ENCODE data around the gene IDH3A. TPM values are rescaled to one million over a fixed set of nuclear protein-coding genes. Genes with fewer than 3 reads are reported as not detected.

Gene IDH3A
- total RNA-seq, 1 donor from 2014 or later, result 46.7 TPM

- no peaks in the 10 kb centered on the region for H3K36me3 Mint-ChIP-seq (ENCODE audit: unreplicated experiment)
- no peak overlapping the region for H3K4me3 Mint-ChIP-seq (ENCODE audit: unreplicated experiment)
- TF ChIP-seq, protein P1, sequence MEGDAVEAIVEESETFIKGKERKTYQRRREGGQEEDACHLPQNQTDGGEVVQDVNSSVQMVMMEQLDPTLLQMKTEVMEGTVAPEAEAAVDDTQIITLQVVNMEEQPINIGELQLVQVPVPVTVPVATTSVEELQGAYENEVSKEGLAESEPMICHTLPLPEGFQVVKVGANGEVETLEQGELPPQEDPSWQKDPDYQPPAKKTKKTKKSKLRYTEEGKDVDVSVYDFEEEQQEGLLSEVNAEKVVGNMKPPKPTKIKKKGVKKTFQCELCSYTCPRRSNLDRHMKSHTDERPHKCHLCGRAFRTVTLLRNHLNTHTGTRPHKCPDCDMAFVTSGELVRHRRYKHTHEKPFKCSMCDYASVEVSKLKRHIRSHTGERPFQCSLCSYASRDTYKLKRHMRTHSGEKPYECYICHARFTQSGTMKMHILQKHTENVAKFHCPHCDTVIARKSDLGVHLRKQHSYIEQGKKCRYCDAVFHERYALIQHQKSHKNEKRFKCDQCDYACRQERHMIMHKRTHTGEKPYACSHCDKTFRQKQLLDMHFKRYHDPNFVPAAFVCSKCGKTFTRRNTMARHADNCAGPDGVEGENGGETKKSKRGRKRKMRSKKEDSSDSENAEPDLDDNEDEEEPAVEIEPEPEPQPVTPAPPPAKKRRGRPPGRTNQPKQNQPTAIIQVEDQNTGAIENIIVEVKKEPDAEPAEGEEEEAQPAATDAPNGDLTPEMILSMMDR (IDR thresholded peaks at IDR 0.05), result no peak
- no peaks in the 10 kb centered on the region for H3K9me3 Mint-ChIP-seq (ENCODE audit: unreplicated experiment)
- no peak for DNase-seq (ENCODE audit: extremely low spot score, unreplicated experiment)
- H3K27ac Mint-ChIP-seq (ENCODE audit: unreplicated experiment), result no peak overlapping the region
- peaks cover 5% of the 10 kb centered on the region for H3K4me1 Mint-ChIP-seq (ENCODE audit: unreplicated experiment)
- no peaks in the 10 kb centered on the region for H3K27me3 Mint-ChIP-seq (ENCODE audit: unreplicated experiment)
Measured at GRCh38 chr15:78111788-78112187, 37.4 kb upstream of the IDH3A start.

DNA sequence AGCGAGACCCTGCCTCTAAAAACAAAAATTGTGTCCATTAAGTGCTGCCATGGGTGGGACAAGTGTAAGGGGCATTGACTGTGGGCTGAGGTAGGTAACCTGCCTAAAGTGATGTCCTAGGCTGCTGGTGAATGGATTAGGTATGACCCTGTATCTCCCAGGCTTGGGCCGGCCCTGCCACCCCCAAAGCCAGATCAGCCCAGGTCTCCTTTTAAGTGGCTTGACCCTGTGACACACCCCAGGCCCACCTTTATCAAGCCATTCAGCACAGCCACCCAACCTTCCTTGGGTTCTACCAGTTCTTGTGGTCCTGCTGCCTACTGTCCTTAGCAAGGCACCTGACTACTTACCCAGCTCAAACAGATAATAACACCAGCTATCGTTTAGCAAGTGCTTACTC lies 36.6 kb upstream of the IDH3A start:
- Mint-ChIP-seq H3K27ac (ENCODE audit: unreplicated experiment) (no peak overlapping the region), H3K36me3 (ENCODE audit: unreplicated experiment) (no peaks in the 10 kb centered on the region), H3K4me1 (ENCODE audit: unreplicated experiment) (peaks cover 5% of the 10 kb centered on the region), H3K9me3 (ENCODE audit: unreplicated experiment) (no peaks in the 10 kb centered on the region), H3K4me3 (ENCODE audit: unreplicated experiment) (no peak overlapping the region), H3K27me3 (ENCODE audit: unreplicated experiment) (no peaks in the 10 kb centered on the region)
- TF ChIP-seq, protein P1 (IDR thresholded peaks at IDR 0.05), result no peak
- no peak for DNase-seq (ENCODE audit: extremely low spot score, unreplicated experiment)

DNA sequence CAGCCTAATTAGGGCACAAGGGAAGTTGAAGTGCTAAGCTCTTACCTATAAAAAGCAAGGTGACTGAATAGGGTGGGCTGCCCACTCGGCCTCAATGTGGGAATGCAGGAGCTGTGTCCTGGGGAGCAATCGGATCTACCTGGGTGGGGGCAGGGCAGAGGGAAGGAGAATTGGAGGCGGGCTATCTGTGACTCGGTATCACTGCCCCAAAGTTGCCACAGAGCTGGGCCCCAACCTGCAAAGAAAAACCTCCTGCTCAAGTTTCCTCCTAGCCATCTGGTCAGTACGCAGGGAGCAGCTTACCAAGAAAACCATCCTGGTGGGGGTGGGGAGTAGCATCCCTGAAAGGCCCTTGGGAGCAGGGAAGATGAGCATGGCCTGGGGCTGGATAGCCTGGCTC lies 28.6 kb upstream of the IDH3A start:
- Mint-ChIP-seq H3K9me3 (ENCODE audit: unreplicated experiment) (no peaks in the 10 kb centered on the region), H3K27ac (ENCODE audit: unreplicated experiment) (no peak overlapping the region), H3K4me1 (ENCODE audit: unreplicated experiment) (no peaks in the 10 kb centered on the region), H3K4me3 (ENCODE audit: unreplicated experiment) (no peak overlapping the region), H3K36me3 (ENCODE audit: unreplicated experiment) (no peaks in the 10 kb centered on the region), H3K27me3 (ENCODE audit: unreplicated experiment) (no peaks in the 10 kb centered on the region)
- TF ChIP-seq, protein P1 (IDR thresholded peaks at IDR 0.05), result no peak
- DNase-seq (ENCODE audit: extremely low spot score, unreplicated experiment), result no peak

GRCh38 chr15:78125267-78125666 lies 23.9 kb upstream of the IDH3A start:
- peaks cover 2% of the 10 kb centered on the region for H3K4me1 Mint-ChIP-seq (ENCODE audit: unreplicated experiment)
- no peak overlapping the region for H3K4me3 Mint-ChIP-seq (ENCODE audit: unreplicated experiment)
- H3K27ac Mint-ChIP-seq (ENCODE audit: unreplicated experiment), result no peak overlapping the region
- no peaks in the 10 kb centered on the region for H3K27me3 Mint-ChIP-seq (ENCODE audit: unreplicated experiment)
- DNase-seq (ENCODE audit: extremely low spot score, unreplicated experiment), result no peak
- TF ChIP-seq, protein P1 (IDR thresholded peaks at IDR 0.05), result no peak
- no peaks in the 10 kb centered on the region for H3K9me3 Mint-ChIP-seq (ENCODE audit: unreplicated experiment)
- no peaks in the 10 kb centered on the region for H3K36me3 Mint-ChIP-seq (ENCODE audit: unreplicated experiment)

GRCh38 chr15:78127882-78128281 lies 21.3 kb upstream of the IDH3A start:
- no peak overlapping the region for H3K27ac Mint-ChIP-seq (ENCODE audit: unreplicated experiment)
- no peaks in the 10 kb centered on the region for H3K9me3 Mint-ChIP-seq (ENCODE audit: unreplicated experiment)
- TF ChIP-seq, protein P1 (IDR thresholded peaks at IDR 0.05), result no peak
- H3K27me3 Mint-ChIP-seq (ENCODE audit: unreplicated experiment), result no peaks in the 10 kb centered on the region
- H3K4me3 Mint-ChIP-seq (ENCODE audit: unreplicated experiment), result no peak overlapping the region
- peaks cover 13% of the 10 kb centered on the region for H3K4me1 Mint-ChIP-seq (ENCODE audit: unreplicated experiment)
- DNase-seq (ENCODE audit: extremely low spot score, unreplicated experiment), result no peak
- H3K36me3 Mint-ChIP-seq (ENCODE audit: unreplicated experiment), result no peaks in the 10 kb centered on the region
